PFSK-1 (cell line): ENCODE measurements around the gene TM9SF1.

Experiments used
- SIN3A ChIP-seq: IDR thresholded peaks from 2 replicates; pipeline ENCODE4 v1.6.1; 2012; ENCODE audit warnings: mild to moderate bottlenecking, low read length, moderate library complexity, borderline replicate concordance; ENCODE audit not compliant: insufficient read depth
- TAF1 ChIP-seq: IDR thresholded peaks from 2 replicates; pipeline ENCODE4 v1.6.1; 2012; ENCODE audit warnings: low read length, control low read depth, borderline replicate concordance; ENCODE audit not compliant: insufficient read depth

DNA sequence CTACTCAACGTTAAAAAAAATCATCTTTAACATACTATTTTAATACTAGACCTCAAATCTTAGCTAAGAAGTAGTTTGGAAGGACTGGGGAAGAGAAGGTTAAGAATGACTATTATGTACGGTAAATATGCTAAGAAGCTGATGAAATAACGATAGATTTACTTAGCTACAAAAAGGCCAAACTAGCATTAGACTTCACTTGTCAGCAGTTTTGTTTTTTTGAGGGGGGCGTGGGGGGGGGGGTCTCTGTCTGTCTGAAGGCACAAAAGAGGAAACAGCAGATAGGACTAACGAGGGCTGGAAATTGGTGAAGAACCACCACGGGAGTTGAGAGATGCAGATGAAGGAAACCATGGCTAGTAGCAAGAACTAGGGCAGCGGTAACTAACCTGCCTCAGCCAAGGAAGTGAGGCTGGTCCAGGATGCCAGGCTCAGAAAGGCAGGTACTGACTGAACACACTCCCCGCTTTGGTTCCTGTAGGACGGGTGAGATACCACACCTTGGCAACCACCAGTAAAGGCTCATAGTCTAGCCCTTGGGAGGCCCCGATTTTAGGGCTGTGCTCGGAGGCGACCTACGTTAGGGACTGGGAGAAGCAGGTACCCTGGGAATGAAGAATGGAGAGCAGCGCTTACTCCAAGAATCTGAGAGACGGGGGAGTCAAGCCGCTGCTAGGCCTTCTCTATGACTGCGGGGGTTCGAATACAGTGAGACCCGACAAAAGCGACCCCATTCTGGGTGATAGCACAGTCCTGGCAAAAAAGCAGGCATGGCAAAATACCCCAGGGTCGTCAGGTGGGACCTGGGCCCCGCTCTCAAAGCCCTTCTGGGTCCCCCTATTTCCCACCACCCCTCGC is 36.3 kb upstream of the TM9SF1 start:
- TF ChIP-seq SIN3A = no peak
- TF ChIP-seq TAF1 = no peak
